ENCODE data around the gene CDC25B.

DNA sequence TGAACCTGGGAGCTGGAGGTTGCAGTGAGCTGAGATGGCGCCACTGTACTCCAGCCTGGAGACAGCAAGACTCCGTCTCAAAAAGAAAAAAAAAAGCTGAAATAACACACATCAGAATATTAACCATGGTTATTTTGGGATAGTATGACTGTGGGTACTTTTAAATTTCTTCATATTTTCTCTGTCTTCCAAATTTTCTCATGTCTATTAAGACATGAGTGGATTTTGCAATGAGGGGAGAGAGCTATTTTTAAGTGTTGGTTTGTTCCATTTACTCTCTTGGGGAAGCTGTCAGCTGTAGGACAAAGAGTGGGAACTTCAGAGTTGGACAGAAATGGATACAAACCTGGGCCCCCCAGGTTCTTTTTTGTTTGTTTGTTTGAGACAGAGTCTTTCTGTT lies 38.8 kb upstream of the CDC25B start:
- TF ChIP-seq YY1 (IDR thresholded peaks at IDR 0.05; ENCODE audit: low read depth, low read length) (no peak), TAF1 (IDR thresholded peaks at IDR 0.05; ENCODE audit: low read depth, low read length) (no peak), POLR2AphosphoS5 (IDR thresholded peaks at IDR 0.05; ENCODE audit: low read depth, low read length) (no peak), EP300 (IDR thresholded peaks at IDR 0.05; ENCODE audit: borderline replicate concordance in 1 of 2, low read depth in 2 of 2, low read length in 2 of 2) (no peak), CREB1 (IDR thresholded peaks at IDR 0.05) (no peak)
- TF ChIP-seq, protein P1, sequence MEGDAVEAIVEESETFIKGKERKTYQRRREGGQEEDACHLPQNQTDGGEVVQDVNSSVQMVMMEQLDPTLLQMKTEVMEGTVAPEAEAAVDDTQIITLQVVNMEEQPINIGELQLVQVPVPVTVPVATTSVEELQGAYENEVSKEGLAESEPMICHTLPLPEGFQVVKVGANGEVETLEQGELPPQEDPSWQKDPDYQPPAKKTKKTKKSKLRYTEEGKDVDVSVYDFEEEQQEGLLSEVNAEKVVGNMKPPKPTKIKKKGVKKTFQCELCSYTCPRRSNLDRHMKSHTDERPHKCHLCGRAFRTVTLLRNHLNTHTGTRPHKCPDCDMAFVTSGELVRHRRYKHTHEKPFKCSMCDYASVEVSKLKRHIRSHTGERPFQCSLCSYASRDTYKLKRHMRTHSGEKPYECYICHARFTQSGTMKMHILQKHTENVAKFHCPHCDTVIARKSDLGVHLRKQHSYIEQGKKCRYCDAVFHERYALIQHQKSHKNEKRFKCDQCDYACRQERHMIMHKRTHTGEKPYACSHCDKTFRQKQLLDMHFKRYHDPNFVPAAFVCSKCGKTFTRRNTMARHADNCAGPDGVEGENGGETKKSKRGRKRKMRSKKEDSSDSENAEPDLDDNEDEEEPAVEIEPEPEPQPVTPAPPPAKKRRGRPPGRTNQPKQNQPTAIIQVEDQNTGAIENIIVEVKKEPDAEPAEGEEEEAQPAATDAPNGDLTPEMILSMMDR (IDR thresholded peaks at IDR 0.05; ENCODE audit: control extremely low read depth in 1 of 3, insufficient read depth in 1 of 3, low read depth in 1 of 3, low read length in 3 of 3) = no peak

All from H1 (cell line).